HepG2 (cell line): Measurements from ENCODE around the gene EIF4A3. TPM values are rescaled to one million over a fixed set of nuclear protein-coding genes. Genes with fewer than 3 reads are reported as not detected.

Experiments used
- ARHGAP35 ChIP-seq: sonication (generic); formaldehyde crosslinking; IDR thresholded peaks from 2 replicates; pipeline ENCODE4 v1.9.0; 2022; ENCODE audit warnings: mild to moderate bottlenecking, inconsistent platforms, moderate library complexity, missing genetic modification reagents, borderline replicate concordance
- BHLHE40 ChIP-seq: IDR thresholded peaks from 2 replicates; pipeline ENCODE4 v1.6.1; 2011; ENCODE audit warnings: low read length, improper control_type of control experiment
- GPBP1L1 ChIP-seq: sonication (generic); formaldehyde crosslinking; IDR thresholded peaks from 2 replicates; pipeline ENCODE4 v1.5.0; 2020; ENCODE audit warnings: mild to moderate bottlenecking, missing genetic modification reagents
- KLF6 ChIP-seq: IDR thresholded peaks from 2 replicates; pipeline ENCODE4 v1.8.0; 2016; ENCODE audit warnings: missing biosample characterization, missing genetic modification reagents
- MBD4 ChIP-seq: IDR thresholded peaks from 2 replicates; pipeline ENCODE4 v1.6.1; 2012; ENCODE audit warnings: low read length, inconsistent platforms, borderline replicate concordance
- PAWR ChIP-seq: sonication (generic); formaldehyde crosslinking; IDR thresholded peaks from 2 replicates; pipeline ENCODE4 v1.4.0; 2020; ENCODE audit warnings: missing genetic modification reagents, mild to moderate bottlenecking, borderline replicate concordance
- PHF20 ChIP-seq: sonication (generic); formaldehyde crosslinking; IDR thresholded peaks from 2 replicates; pipeline ENCODE4 v1.5.0; 2020; ENCODE audit warnings: mild to moderate bottlenecking, missing genetic modification reagents
- RFX3 ChIP-seq: IDR thresholded peaks from 2 replicates; pipeline ENCODE4 v1.6.1; 2016; ENCODE audit warnings: missing biosample characterization, missing genetic modification reagents
- TCF7L2 ChIP-seq: IDR thresholded peaks from 2 replicates; pipeline ENCODE4 v1.6.1; 2011; ENCODE audit warnings: mild to moderate bottlenecking, low read depth, low read length, moderate library complexity
- ZNF10 ChIP-seq: sonication (generic); formaldehyde crosslinking; IDR thresholded peaks from 2 replicates; pipeline ENCODE4 v1.4.0; 2020; ENCODE audit warnings: mild to moderate bottlenecking, low read depth, missing genetic modification reagents, borderline replicate concordance
- ZNF124 ChIP-seq: sonication (generic); formaldehyde crosslinking; IDR thresholded peaks from 2 replicates; pipeline ENCODE4 v1.4.0; 2020; ENCODE audit warnings: missing genetic modification reagents
- ZNF30 ChIP-seq: sonication (generic); formaldehyde crosslinking; IDR thresholded peaks from 2 replicates; pipeline ENCODE4 v1.5.0; 2020; ENCODE audit warnings: mild to moderate bottlenecking, missing genetic modification reagents
- ZNF605 ChIP-seq: sonication (generic); formaldehyde crosslinking; IDR thresholded peaks from 2 replicates; pipeline ENCODE4 v1.8.0; 2022; ENCODE audit warnings: mild to moderate bottlenecking, missing genetic modification reagents
- ZNF619 ChIP-seq: sonication (generic); formaldehyde crosslinking; IDR thresholded peaks from 2 replicates; pipeline ENCODE4 v1.4.0; 2020; ENCODE audit warnings: mild to moderate bottlenecking, missing genetic modification reagents
- ZNF704 ChIP-seq: sonication (generic); formaldehyde crosslinking; IDR thresholded peaks from 2 replicates; pipeline ENCODE4 v1.8.1; 2023; ENCODE audit warnings: mild to moderate bottlenecking, inconsistent platforms, moderate library complexity, missing genetic modification reagents, borderline replicate concordance
- ZNF710 ChIP-seq: sonication (generic); formaldehyde crosslinking; IDR thresholded peaks from 2 replicates; pipeline ENCODE4 v1.5.0; 2020; ENCODE audit warnings: mild to moderate bottlenecking, missing genetic modification reagents, borderline replicate concordance
- ZNF775 ChIP-seq: sonication (generic); formaldehyde crosslinking; IDR thresholded peaks from 2 replicates; pipeline ENCODE4 v1.4.0; 2020; ENCODE audit warnings: missing genetic modification reagents, mild to moderate bottlenecking, moderate library complexity, borderline replicate concordance
- polyA plus RNA-seq, 8 experiments: library from polyadenylated mRNA; depleted of rRNA in 3 of 8; stranded (reverse) in 7 of 8; unstranded in 1 of 8; fragments of >200 nt; fragmentation: Illumina TruSeq in 4 of 8; extraction: Trizol in 4 of 8; gene quantifications; 2 replicates each; pipeline versions ENCODE4 v1.2.1 to v1.2.3, GENCODE V29; 2011 to 2016; ENCODE audit warnings: low read depth in 4 of 8, missing spikeins in 1 of 8, mixed read lengths in 1 of 8; ENCODE audit not compliant: insufficient read depth in 1 of 8
- total RNA-seq, 5 experiments: library from RNA; depleted of rRNA; stranded (reverse); fragments of >200 nt; fragmentation: Illumina TruSeq; extraction: Trizol; gene quantifications; 2 replicates each; pipeline ENCODE4 v1.2.3, GENCODE V29; 2016; ENCODE audit warnings: low read depth in 1 of 5
- TF ChIP-seq, protein P1 (sequence below): IDR thresholded peaks from 2 replicates; pipeline ENCODE4 v1.6.1; 2012; ENCODE audit warnings: low read depth, low read length, improper control_type of control experiment
- TF ChIP-seq, protein P2 (sequence below): sonication (generic); formaldehyde crosslinking; IDR thresholded peaks from 2 replicates; pipeline ENCODE4 v1.9.0; 2021; ENCODE audit warnings: missing genetic modification reagents, borderline replicate concordance

EIF4A3 gene
- total and polyA plus RNA-seq, 2 of the 13 experiments (the other 11 are each of a cell fraction or from before 2014, with no cell fraction given): 145 to 187 TPM

GRCh38 chr17:80101946-80102663 is 44.8 kb downstream of the EIF4A3 start (continued):
- 0 out of 2 replicates have a peak, but pooled peaks have one; percentile 10 for TF ChIP-seq ZNF704 (CRISPR knock-in tag)
- no peak for TF ChIP-seq ZNF775 (CRISPR knock-in tag)
- TF ChIP-seq MBD4: no peak
- TF ChIP-seq PAWR (CRISPR knock-in tag): no peak
- no peak for TF ChIP-seq ARHGAP35 (CRISPR knock-in tag)
- TF ChIP-seq GPBP1L1 (CRISPR knock-in tag): no peak
- TF ChIP-seq ZNF619: no peak; the same call in 1 of the 2 replicates
- TF ChIP-seq ZNF30 (CRISPR knock-in tag): 0 out of 2 replicates have a peak, but pooled peaks have one; percentile 44
- TF ChIP-seq, protein P1, sequence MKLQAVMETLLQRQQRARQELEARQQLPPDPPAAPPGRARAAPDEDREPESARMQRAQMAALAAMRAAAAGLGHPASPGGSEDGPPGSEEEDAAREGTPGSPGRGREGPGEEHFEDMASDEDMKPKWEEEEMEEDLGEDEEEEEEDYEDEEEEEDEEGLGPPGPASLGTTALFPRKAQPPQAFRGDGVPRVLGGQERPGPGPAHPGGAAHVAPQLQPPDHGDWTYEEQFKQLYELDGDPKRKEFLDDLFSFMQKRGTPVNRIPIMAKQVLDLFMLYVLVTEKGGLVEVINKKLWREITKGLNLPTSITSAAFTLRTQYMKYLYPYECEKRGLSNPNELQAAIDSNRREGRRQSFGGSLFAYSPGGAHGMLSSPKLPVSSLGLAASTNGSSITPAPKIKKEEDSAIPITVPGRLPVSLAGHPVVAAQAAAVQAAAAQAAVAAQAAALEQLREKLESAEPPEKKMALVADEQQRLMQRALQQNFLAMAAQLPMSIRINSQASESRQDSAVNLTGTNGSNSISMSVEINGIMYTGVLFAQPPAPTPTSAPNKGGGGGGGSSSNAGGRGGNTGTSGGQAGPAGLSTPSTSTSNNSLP: no peak
- TF ChIP-seq ZNF605 (CRISPR knock-in tag): peak; percentile 47; the same call in 1 of the 2 replicates
- no peak for TF ChIP-seq ZNF10 (CRISPR knock-in tag)
- no peak for TF ChIP-seq PHF20
- no peak for TF ChIP-seq TCF7L2
- TF ChIP-seq KLF6: no peak; the same call in 1 of the 2 replicates
- TF ChIP-seq, protein P2, sequence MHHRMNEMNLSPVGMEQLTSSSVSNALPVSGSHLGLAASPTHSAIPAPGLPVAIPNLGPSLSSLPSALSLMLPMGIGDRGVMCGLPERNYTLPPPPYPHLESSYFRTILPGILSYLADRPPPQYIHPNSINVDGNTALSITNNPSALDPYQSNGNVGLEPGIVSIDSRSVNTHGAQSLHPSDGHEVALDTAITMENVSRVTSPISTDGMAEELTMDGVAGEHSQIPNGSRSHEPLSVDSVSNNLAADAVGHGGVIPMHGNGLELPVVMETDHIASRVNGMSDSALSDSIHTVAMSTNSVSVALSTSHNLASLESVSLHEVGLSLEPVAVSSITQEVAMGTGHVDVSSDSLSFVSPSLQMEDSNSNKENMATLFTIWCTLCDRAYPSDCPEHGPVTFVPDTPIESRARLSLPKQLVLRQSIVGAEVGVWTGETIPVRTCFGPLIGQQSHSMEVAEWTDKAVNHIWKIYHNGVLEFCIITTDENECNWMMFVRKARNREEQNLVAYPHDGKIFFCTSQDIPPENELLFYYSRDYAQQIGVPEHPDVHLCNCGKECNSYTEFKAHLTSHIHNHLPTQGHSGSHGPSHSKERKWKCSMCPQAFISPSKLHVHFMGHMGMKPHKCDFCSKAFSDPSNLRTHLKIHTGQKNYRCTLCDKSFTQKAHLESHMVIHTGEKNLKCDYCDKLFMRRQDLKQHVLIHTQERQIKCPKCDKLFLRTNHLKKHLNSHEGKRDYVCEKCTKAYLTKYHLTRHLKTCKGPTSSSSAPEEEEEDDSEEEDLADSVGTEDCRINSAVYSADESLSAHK: no peak
- 0 out of 2 replicates have a peak, but pooled peaks have one; percentile 52 for TF ChIP-seq ZNF710 (CRISPR knock-in tag)
- no peak for TF ChIP-seq RFX3 (CRISPR knock-in tag)
- no peak for TF ChIP-seq BHLHE40
- TF ChIP-seq ZNF124 (CRISPR knock-in tag): no peak
